Trophoblast cell (in vitro differentiated cells and primary cell): ENCODE data around the gene FRS2.

Experiments
- DNase-seq, 2 donors: peaks; one replicate each; pipeline ENCODE4 v3.0.0-alpha.2; 2016
- H2AFZ ChIP-seq: 2 replicates; pipeline ENCODE4 v1.6.1; 2013; ENCODE audit warnings: low read length, moderate library complexity, mild to moderate bottlenecking; ENCODE audit not compliant: insufficient read depth, poor library complexity
- H2AK5ac ChIP-seq: 2 replicates; pipeline ENCODE4 v1.6.1; 2013; ENCODE audit warnings: mild to moderate bottlenecking, low read length
- H2BK120ac ChIP-seq: 2 replicates; pipeline ENCODE4 v1.6.1; 2013; ENCODE audit warnings: low read length, mild to moderate bottlenecking, moderate library complexity; ENCODE audit not compliant: insufficient read depth, poor library complexity
- H2BK12ac ChIP-seq: 2 replicates; pipeline ENCODE4 v1.6.1; 2013; ENCODE audit warnings: mild to moderate bottlenecking, low read length, moderate library complexity
- H2BK5ac ChIP-seq: 2 replicates; pipeline ENCODE4 v1.6.1; 2013; ENCODE audit warnings: low read length, low read depth, moderate library complexity, mild to moderate bottlenecking; ENCODE audit not compliant: poor library complexity
- H3K14ac ChIP-seq: 2 replicates; pipeline ENCODE4 v1.6.1; 2013; ENCODE audit warnings: mild to moderate bottlenecking, low read length
- H3K18ac ChIP-seq: 2 replicates; pipeline ENCODE4 v1.6.1; 2013; ENCODE audit warnings: mild to moderate bottlenecking, low read length
- H3K23ac ChIP-seq: 2 replicates; pipeline ENCODE4 v1.6.1; 2013; ENCODE audit warnings: low read length
- H3K27ac ChIP-seq: 2 replicates; pipeline ENCODE4 v1.5.1; 2013; ENCODE audit warnings: low read depth, mild to moderate bottlenecking, inconsistent platforms, low read length, moderate library complexity
- H3K27me3 ChIP-seq: 2 replicates; pipeline ENCODE4 v1.6.1; 2013; ENCODE audit warnings: inconsistent platforms, mild to moderate bottlenecking, low read length, moderate library complexity; ENCODE audit not compliant: insufficient read depth
- H3K36me3 ChIP-seq, 2 experiments: 1 replicate in 1 of 2; 2 replicates in 1 of 2; pipeline ENCODE4 v1.6.1; 2013; ENCODE audit warnings: low read length in 2 of 2, mild to moderate bottlenecking in 2 of 2, moderate library complexity in 1 of 2; ENCODE audit not compliant: insufficient read depth in 2 of 2, control insufficient read depth in 1 of 2
- H3K4ac ChIP-seq: 2 replicates; pipeline ENCODE4 v1.6.1; 2013; ENCODE audit warnings: low read depth, mild to moderate bottlenecking, low read length, moderate library complexity
- H3K4me1 ChIP-seq, 2 experiments: 1 replicate in 1 of 2; 2 replicates in 1 of 2; pipeline ENCODE4 v1.6.1; 2013; ENCODE audit warnings: low read length in 2 of 2, mild to moderate bottlenecking in 2 of 2, moderate library complexity in 1 of 2; ENCODE audit not compliant: insufficient read depth in 2 of 2, control insufficient read depth in 1 of 2
- H3K4me2 ChIP-seq: 2 replicates; pipeline ENCODE4 v1.6.1; 2013; ENCODE audit warnings: inconsistent platforms, mild to moderate bottlenecking, low read length, moderate library complexity
- H3K4me3 ChIP-seq: 2 replicates; pipeline ENCODE4 v1.5.1; 2013; ENCODE audit warnings: mild to moderate bottlenecking, low read depth, low read length, inconsistent platforms
- H3K79me1 ChIP-seq: one replicate; pipeline ENCODE4 v1.6.1; 2013; ENCODE audit warnings: low read length
- H3K79me2 ChIP-seq: 2 replicates; pipeline ENCODE4 v1.6.1; 2013; ENCODE audit warnings: low read length, mild to moderate bottlenecking; ENCODE audit not compliant: control insufficient read depth, insufficient read depth, poor library complexity
- H3K9ac ChIP-seq: 2 replicates; pipeline ENCODE4 v1.6.1; 2013; ENCODE audit warnings: mild to moderate bottlenecking, low read length
- H3K9me3 ChIP-seq: 2 replicates; pipeline ENCODE4 v1.6.1; 2013; ENCODE audit warnings: low read depth, mild to moderate bottlenecking, control low read depth, inconsistent platforms, low read length; ENCODE audit not compliant: insufficient read depth
- H4K12ac ChIP-seq: 2 replicates; pipeline ENCODE4 v1.6.1; 2013; ENCODE audit warnings: low read depth, mild to moderate bottlenecking, low read length, moderate library complexity
- H4K8ac ChIP-seq: 2 replicates; pipeline ENCODE4 v1.6.1; 2013; ENCODE audit warnings: low read depth, mild to moderate bottlenecking, low read length, moderate library complexity
- H4K91ac ChIP-seq: one replicate; pipeline ENCODE4 v1.6.1; 2013; ENCODE audit warnings: low read depth, mild to moderate bottlenecking, low read length, moderate library complexity
- WGBS: extraction: QIAGEN DNeasy Blood & Tissue Kit; methylation state at CpG from one replicate; pipeline ENCODE4 v1.1.7; 2013; ENCODE audit warnings: missing lambda C conversion rate; ENCODE audit not compliant: insufficient read length, insufficient coverage; ENCODE audit errors: extremely low coverage; 5-methylcytosine and 5-hydroxymethylcytosine counted together

FRS2 gene

GRCh38 chr12:69569236-69569635 lies 99.0 kb downstream of the FRS2 start:
- Histone ChIP-seq H4K91ac (no peak overlapping the region), H4K8ac (no peak overlapping the region), H3K27ac (no peak overlapping the region), H3K23ac (no peak overlapping the region), H3K18ac (no peak overlapping the region), H3K9ac (no peak overlapping the region), H3K9me3 (no peaks in the 10 kb centered on the region), H2AFZ (no peak overlapping the region), H3K4me2 (no peak overlapping the region), H3K36me3 (peaks cover 13 to 14% of the 10 kb centered on the region in 2 experiments), H2BK120ac (no peak overlapping the region), H3K4ac (no peak overlapping the region), H2BK5ac (no peak overlapping the region), H2AK5ac (no peak overlapping the region), H2BK12ac (no peak overlapping the region), H4K12ac (no peak overlapping the region), H3K4me1 (no peaks in the 10 kb centered on the region), H3K4me3 (no peak overlapping the region), H3K14ac (no peak overlapping the region), H3K27me3 (no peaks in the 10 kb centered on the region), H3K79me2 (no peaks in the 10 kb centered on the region), H3K79me1 (no peaks in the 10 kb centered on the region)
- no CpG with 5 or more reads among the region's 4 CpGs for WGBS
- no peak for DNase-seq

DNA sequence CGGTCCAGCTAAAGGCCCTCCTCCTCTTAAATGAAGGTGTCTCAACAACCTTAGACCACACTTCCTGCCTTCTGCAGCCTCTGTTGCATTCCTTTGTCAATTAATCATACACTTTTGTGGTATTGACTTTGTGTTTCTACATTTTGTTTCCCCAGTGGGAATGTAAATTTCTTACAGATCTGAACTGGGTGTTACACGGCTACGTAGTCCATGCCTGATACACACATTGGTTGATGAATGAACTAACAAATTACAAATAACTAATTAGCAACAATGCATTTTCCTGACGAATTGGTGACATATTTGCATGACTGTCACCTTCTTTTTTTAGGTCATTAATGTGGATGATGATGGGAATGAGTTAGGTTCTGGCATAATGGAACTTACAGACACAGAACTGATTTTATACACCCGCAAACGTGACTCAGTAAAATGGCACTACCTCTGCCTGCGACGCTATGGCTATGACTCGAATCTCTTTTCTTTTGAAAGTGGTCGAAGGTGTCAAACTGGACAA lies 99.9 kb downstream of the FRS2 start:
- no peak overlapping the region for H4K12ac ChIP-seq
- H3K18ac ChIP-seq: no peak overlapping the region
- no peak overlapping the region for H3K4me3 ChIP-seq
- H4K91ac ChIP-seq: no peak overlapping the region
- H4K8ac ChIP-seq: no peak overlapping the region
- no peak overlapping the region for H3K23ac ChIP-seq
- peaks cover 16 to 19% of the 10 kb centered on the region in 2 experiments for H3K36me3 ChIP-seq
- H3K4me1 ChIP-seq: no peaks in the 10 kb centered on the region
- no peak overlapping the region for H3K4ac ChIP-seq
- no peak overlapping the region for H2AK5ac ChIP-seq
- WGBS: no CpG with 5 or more reads among the region's 10 CpGs
- H3K79me1 ChIP-seq: no peaks in the 10 kb centered on the region
- no peak overlapping the region for H3K9ac ChIP-seq
- no peak overlapping the region for H3K4me2 ChIP-seq
- no peak overlapping the region for H2BK5ac ChIP-seq
- no peak overlapping the region for H3K27ac ChIP-seq
- no peaks in the 10 kb centered on the region for H3K27me3 ChIP-seq
- H3K9me3 ChIP-seq: no peaks in the 10 kb centered on the region
- H3K14ac ChIP-seq: no peak overlapping the region
- H2AFZ ChIP-seq: no peak overlapping the region
- H3K79me2 ChIP-seq: no peaks in the 10 kb centered on the region
- no peak overlapping the region for H2BK12ac ChIP-seq
- no peak overlapping the region for H2BK120ac ChIP-seq
- no peak for DNase-seq

DNA sequence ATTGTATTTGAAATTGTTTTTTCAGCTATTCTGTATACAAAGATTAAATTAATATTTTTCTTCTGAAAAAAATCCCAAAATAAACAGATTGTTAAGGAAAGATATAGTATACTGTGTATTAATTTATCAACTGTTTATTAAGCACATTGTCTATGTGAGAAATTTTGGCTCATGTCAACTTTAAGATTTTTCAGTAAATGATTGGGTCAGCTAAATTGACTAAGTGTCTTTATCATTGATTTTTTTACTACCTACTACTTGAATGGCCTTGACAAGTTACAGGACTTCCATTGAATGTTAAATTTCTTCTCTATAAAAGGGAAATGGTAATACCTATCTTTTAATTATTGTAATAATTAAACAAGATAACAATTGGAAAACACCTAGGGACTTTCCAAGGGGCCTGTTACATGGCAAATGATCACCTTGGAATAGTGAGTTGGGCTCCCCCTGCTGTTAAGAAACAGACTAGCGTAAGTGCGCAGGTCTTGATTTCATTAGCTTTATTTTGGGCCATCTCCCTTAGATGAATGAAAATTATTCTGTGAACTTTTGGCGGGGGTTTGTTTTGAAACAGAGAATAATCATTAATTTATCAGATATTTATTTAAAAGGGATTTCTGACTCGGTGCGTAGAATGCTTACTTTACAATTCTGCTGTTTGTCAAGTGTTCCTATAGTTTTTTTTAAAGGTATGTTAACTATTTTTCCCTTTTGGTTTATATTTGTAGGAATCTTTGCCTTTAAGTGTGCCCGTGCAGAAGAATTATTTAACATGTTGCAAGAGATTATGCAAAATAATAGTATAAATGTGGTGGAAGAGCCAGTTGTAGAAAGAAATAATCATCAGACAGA lies 100.6 kb downstream of the FRS2 start:
- no peaks in the 10 kb centered on the region for H3K9me3 ChIP-seq
- H2AK5ac ChIP-seq: no peak overlapping the region
- H3K4me2 ChIP-seq: no peak overlapping the region
- H3K79me1 ChIP-seq: no peaks in the 10 kb centered on the region
- no peak overlapping the region for H3K14ac ChIP-seq
- H3K4me3 ChIP-seq: no peak overlapping the region
- H2BK12ac ChIP-seq: no peak overlapping the region
- H4K12ac ChIP-seq: no peak overlapping the region
- no peak overlapping the region for H3K9ac ChIP-seq
- H2AFZ ChIP-seq: no peak overlapping the region
- no peak overlapping the region for H2BK120ac ChIP-seq
- H3K36me3 ChIP-seq: peaks cover 17 to 22% of the 10 kb centered on the region in 2 experiments
- H2BK5ac ChIP-seq: no peak overlapping the region
- no CpG with 5 or more reads among the region's 6 CpGs for WGBS
- H4K8ac ChIP-seq: no peak overlapping the region
- H4K91ac ChIP-seq: no peak overlapping the region
- H3K4me1 ChIP-seq: no peaks in the 10 kb centered on the region
- no peaks in the 10 kb centered on the region for H3K79me2 ChIP-seq
- peak; percentile 56 to 88 for DNase-seq
- no peak overlapping the region for H3K4ac ChIP-seq
- H3K27me3 ChIP-seq: no peaks in the 10 kb centered on the region
- no peak overlapping the region for H3K23ac ChIP-seq
- H3K18ac ChIP-seq: no peak overlapping the region
- H3K27ac ChIP-seq: no peak overlapping the region

DNA sequence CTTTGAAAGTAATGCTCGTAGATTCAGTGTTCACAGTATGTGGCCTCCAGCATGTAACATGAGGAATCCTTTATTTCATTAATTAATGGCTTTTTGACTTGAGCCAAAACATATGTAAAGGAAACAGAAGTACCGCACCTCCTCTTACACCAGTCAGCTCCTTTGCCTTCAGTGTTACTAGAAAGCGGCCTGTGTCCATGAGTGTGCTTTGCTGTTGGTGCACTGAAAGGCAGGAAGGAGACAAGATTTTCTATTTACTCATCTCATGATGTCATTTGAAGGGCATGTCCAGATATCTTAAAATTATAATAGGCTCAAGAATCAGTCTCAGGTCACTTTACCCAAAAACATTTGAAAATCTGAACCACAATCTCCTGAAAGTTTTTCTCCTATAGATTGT lies 105.2 kb downstream of the FRS2 start:
- H3K4ac ChIP-seq: no peak overlapping the region
- H3K14ac ChIP-seq: no peak overlapping the region
- no CpG with 5 or more reads among the region's 3 CpGs for WGBS
- no peak overlapping the region for H3K4me3 ChIP-seq
- no peak overlapping the region for H3K18ac ChIP-seq
- no peaks in the 10 kb centered on the region for H3K4me1 ChIP-seq
- H3K4me2 ChIP-seq: no peak overlapping the region
- no peak overlapping the region for H2AFZ ChIP-seq
- H3K36me3 ChIP-seq: peaks cover 17 to 23% of the 10 kb centered on the region in 2 experiments
- DNase-seq: no peak
- no peak overlapping the region for H2AK5ac ChIP-seq
- H3K79me1 ChIP-seq: no peaks in the 10 kb centered on the region
- no peaks in the 10 kb centered on the region for H3K9me3 ChIP-seq
- no peak overlapping the region for H3K23ac ChIP-seq
- H3K9ac ChIP-seq: no peak overlapping the region
- H4K12ac ChIP-seq: no peak overlapping the region
- no peak overlapping the region for H4K91ac ChIP-seq
- H4K8ac ChIP-seq: no peak overlapping the region
- H3K27ac ChIP-seq: no peak overlapping the region
- H2BK12ac ChIP-seq: no peak overlapping the region
- no peaks in the 10 kb centered on the region for H3K27me3 ChIP-seq
- no peak overlapping the region for H2BK120ac ChIP-seq
- no peaks in the 10 kb centered on the region for H3K79me2 ChIP-seq
- no peak overlapping the region for H2BK5ac ChIP-seq
